HCT116 (cell line): ENCODE measurements around the gene PTP4A2. TPM values are rescaled to one million over a fixed set of nuclear protein-coding genes. Genes with fewer than 3 reads are reported as not detected.

ENCODE experiments used
- ATAC-seq: fragments of 200-7000 bp; cut with Tn5 transposase; 2 replicates; pipeline ENCODE4 v1.9.1; 2020; ENCODE audit warnings: mild to moderate bottlenecking, moderate library complexity
- BruUV-seq: library from RNA; stranded (reverse); fragments of 400-500 nt; replicated peaks from 2 replicates; lab custom pipeline; 2021; lab: Mats Ljungman, UMichigan
- CTCF ChIA-PET: fragments of 300-600 bp; sonication (Branson Sonifier 250); formaldehyde crosslinking; loops from one replicate; lab custom pipeline; 2021; ENCODE audit warnings: antibody characterized with exemption; lab: Charles Lee
- POLR2A ChIA-PET: fragments of 300-600, 350-600 bp; sonication (Branson Sonifier 250); formaldehyde crosslinking; loops from one replicate; lab custom pipeline; 2021; ENCODE audit warnings: antibody characterized with exemption; lab: Charles Lee
- RAD21 ChIA-PET, 2 experiments: fragments of 300-600 bp; sonication (Branson Sonifier 250); formaldehyde crosslinking; loops; one replicate each; lab custom pipeline; 2023; ENCODE audit warnings: low total read pairs in 2 of 2; ENCODE audit not compliant: uncharacterized antibody in 2 of 2, unreplicated experiment in 2 of 2, low non-redundant PET in 1 of 2; lab: Charles Lee
- DNase-seq: peaks from one replicate; pipeline ENCODE4 v3.0.0-alpha.2; 2010; ENCODE audit warnings: low read depth, low spot score
- H2AFZ ChIP-seq: fragments of 200-600 bp; shearing (Covaris generic), sonication (generic); 2 replicates; pipeline ENCODE4 v1.6.1; 2017; ENCODE audit warnings: low read depth, mixed run types, mixed read lengths, antibody characterized with exemption, low read length; ENCODE audit not compliant: poor library complexity, severe bottlenecking
- H3K27ac ChIP-seq: 2 replicates; pipeline ENCODE4 v1.5.1; 2012; ENCODE audit warnings: low read depth, low read length
- H3K27me3 ChIP-seq: fragments of 200-600 bp; sonication (generic); 2 replicates; pipeline ENCODE4 v1.6.1; 2016; ENCODE audit warnings: mixed run types, low read length, mixed read lengths; ENCODE audit not compliant: insufficient read depth
- H3K36me3 ChIP-seq, 2 experiments: fragments of 200-500 bp in 1 of 2; fragments of 200-600 bp in 1 of 2; sonication (Bioruptor generic) in 1 of 2; sonication (generic) in 1 of 2; 2 replicates each; pipeline versions ENCODE4 v1.5.1 to v1.6.1; 2014 to 2016; ENCODE audit warnings: low read length in 2 of 2, inconsistent platforms in 1 of 2, mixed read lengths in 1 of 2, mixed run types in 1 of 2; ENCODE audit not compliant: insufficient read depth in 2 of 2, control insufficient read depth in 1 of 2
- H3K4me1 ChIP-seq, 2 experiments: fragments of 200-600 bp in 1 of 2; sonication (generic) in 1 of 2; 2 replicates each; pipeline versions ENCODE4 v1.5.1 to v1.6.1; 2012 to 2017; ENCODE audit warnings: low read length in 2 of 2, inconsistent platforms in 1 of 2, mild to moderate bottlenecking in 1 of 2, mixed read lengths in 1 of 2, mixed run types in 1 of 2, moderate library complexity in 1 of 2; ENCODE audit not compliant: insufficient read depth in 2 of 2, control insufficient read depth in 1 of 2
- H3K4me2 ChIP-seq: fragments of 200-600 bp; sonication (generic); 2 replicates; pipeline ENCODE4 v1.6.1; 2017; ENCODE audit warnings: mixed run types, low read length, mixed read lengths
- H3K4me3 ChIP-seq, 2 experiments: fragments of 200-600 bp in 1 of 2; sonication (generic) in 1 of 2; replicated peaks in 1 of 2; 2 replicates each; pipeline ENCODE4 v1.5.1; 2011 to 2016; ENCODE audit warnings: low read length in 2 of 2, control low read depth in 1 of 2, low read depth in 1 of 2, mild to moderate bottlenecking in 1 of 2, mixed read lengths in 1 of 2, mixed run types in 1 of 2
- H3K79me2 ChIP-seq: fragments of 200-600 bp; sonication (generic); 2 replicates; pipeline ENCODE4 v1.6.1; 2017; ENCODE audit warnings: mild to moderate bottlenecking, mixed run types, low read length, moderate library complexity, mixed read lengths; ENCODE audit not compliant: insufficient read depth
- H3K9ac ChIP-seq: fragments of 200-600 bp; sonication (generic); 2 replicates; pipeline ENCODE4 v1.6.1; 2016; ENCODE audit warnings: low read length, mixed read lengths
- H3K9me2 ChIP-seq: fragments of 200-600 bp; sonication (generic), shearing (Covaris generic); 2 replicates; pipeline ENCODE4 v1.6.1; 2017; ENCODE audit warnings: mixed run types, mild to moderate bottlenecking, moderate library complexity; ENCODE audit not compliant: insufficient read depth
- H3K9me3 ChIP-seq, 2 experiments: fragments of 200-500 bp in 1 of 2; fragments of 200-600 bp in 1 of 2; sonication (Bioruptor generic) in 1 of 2; sonication (generic) in 1 of 2; 2 replicates each; pipeline ENCODE4 v1.6.1; 2014 to 2017; ENCODE audit warnings: low read length in 2 of 2, mixed read lengths in 2 of 2, inconsistent platforms in 1 of 2, low read depth in 1 of 2, mild to moderate bottlenecking in 1 of 2, mixed run types in 1 of 2, moderate library complexity in 1 of 2; ENCODE audit not compliant: control insufficient read depth in 1 of 2, insufficient read depth in 1 of 2
- H4K20me1 ChIP-seq: fragments of 200-600 bp; sonication (generic), shearing (Covaris generic); 2 replicates; pipeline ENCODE4 v1.6.1; 2017; ENCODE audit warnings: mixed run types, mild to moderate bottlenecking, moderate library complexity; ENCODE audit not compliant: insufficient read depth
- JUND ChIP-seq: IDR thresholded peaks from 2 replicates; pipeline ENCODE4 v1.6.1; 2012
- POLR2AphosphoS5 ChIP-seq: IDR thresholded peaks from 2 replicates; pipeline ENCODE4 v1.6.1; 2011; ENCODE audit warnings: mild to moderate bottlenecking, low read depth, low read length, moderate library complexity
- SIN3A ChIP-seq: IDR thresholded peaks from 2 replicates; pipeline ENCODE4 v1.6.1; 2012; ENCODE audit warnings: low read depth
- SRF ChIP-seq: IDR thresholded peaks from 2 replicates; pipeline ENCODE4 v1.6.1; 2012; ENCODE audit warnings: low read depth
- intact Hi-C: fragments of 100-400 bp; cut with micrococcal nuclease; formaldehyde crosslinking; loops from 2 replicates; pipeline ENCODE4 v1.10.0; 2022
- total RNA-seq: library from RNA; stranded (reverse); gene quantifications from one replicate; pipeline ENCODE4 v1.2.1, GENCODE V29; 2021; ENCODE audit not compliant: unreplicated experiment

The PTP4A2 gene
- total RNA-seq, 1 experiment from 2014 or later: 267 TPM

GRCh38 chr1:31934706-31935629, 3.2 kb downstream of the PTP4A2 start:
- BruUV-seq: TSS peak; percentile 90
- Histone ChIP-seq H4K20me1 (peaks cover 49% of the 10 kb centered on the region; the same call in 1 of the 2 replicates), H3K79me2 (peaks cover 79% of the 10 kb centered on the region), H3K4me3 (peak overlapping the region; percentile 27 to 92), H3K9ac (peak overlapping the region; percentile 88), H3K27ac (peak overlapping the region; percentile 95), H3K9me2 (no peaks in the 10 kb centered on the region), H2AFZ (no peak overlapping the region), H3K36me3 (0 out of 4 replicates have a peak, but pooled peaks cover 0 to 6% of the 10 kb centered on the region in 2 experiments), H3K27me3 (no peaks in the 10 kb centered on the region), H3K9me3 (no peaks in the 10 kb centered on the region), H3K4me1 (peaks cover 73 to 86% of the 10 kb centered on the region in 2 experiments), H3K4me2 (peak overlapping the region; percentile 93)
- DNase-seq: no peak
- intact Hi-C loops: no loop called here
- ChIA-PET POLR2A (interaction anchor here (1.1 to 2.0 kb wide), 3 partner anchors 9 to 79 kb away, joined by 4 to 5 read pairs (median 4); partner anchors contain the start of gene KHDRBS1), RAD21 (no interaction called here), CTCF (interaction anchor here (1.6 kb wide), 1 partner anchor 29 kb away, joined by 16 read pairs; no protein-coding TSS in a partner anchor)
- no peak for TF ChIP-seq SIN3A
- peak; percentile 30; the same call in 1 of the 2 replicates for TF ChIP-seq POLR2AphosphoS5
- no peak for ATAC-seq

- H4K20me1 ChIP-seq: peaks cover 60% of the 10 kb centered on the region
- peaks cover 100% of the 10 kb centered on the region for H3K79me2 ChIP-seq
- peaks cover 77 to 86% of the 10 kb centered on the region in 2 experiments for H3K4me1 ChIP-seq
- DNase-seq (no peak), ATAC-seq (no peak)
- peak overlapping the region; percentile 42 for H3K27ac ChIP-seq
- ChIA-PET POLR2A (interaction anchor here (1.0 to 1.5 kb wide), 2 partner anchors 12 to 20 kb away, joined by 3 to 5 read pairs; no protein-coding TSS in a partner anchor), CTCF (no interaction called here), RAD21 (no interaction called here)
- intact Hi-C loops: no loop called here
- H3K27me3 ChIP-seq: no peaks in the 10 kb centered on the region
- H3K4me2 ChIP-seq: peak overlapping the region; percentile 93
- no peaks in the 10 kb centered on the region for H3K9me3 ChIP-seq
- TF ChIP-seq JUND: no peak
- peak; percentile 28; the same call in 1 of the 2 replicates for TF ChIP-seq POLR2AphosphoS5
- no peak for TF ChIP-seq SRF
- H2AFZ ChIP-seq: no peak overlapping the region
- no peaks in the 10 kb centered on the region for H3K9me2 ChIP-seq
- H3K4me3 ChIP-seq: peak overlapping the region in 1 of 2 experiments; percentile 1; a peak in 1 of 4 replicates
- peak overlapping the region; percentile 34 for H3K9ac ChIP-seq
- H3K36me3 ChIP-seq: peaks cover 0 to 6% of the 10 kb centered on the region in 2 experiments; a peak in 1 of 4 replicates
- BruUV-seq: no TSS peak
These were observed 5.5 kb downstream of the PTP4A2 start for GRCh38 chr1:31932491-31933316.
